Type B pancreatic cell (in vitro differentiated cells): ENCODE results near the gene TARP.
"Not testable (repeated sequence)": the region's sequence is repeated elsewhere in the genome, so short reads cannot be mapped to it uniquely, and the experiment has no call there.

Source experiments
- DNase-seq: peaks from one replicate; pipeline ENCODE4 v3.0.0; 2021; ENCODE audit warnings: mixed read lengths; ENCODE audit not compliant: unreplicated experiment; ENCODE audit errors: extremely low spot score
- H3K27ac Mint-ChIP-seq: 2 replicates; pipeline ENCODE4 v1.8.0; 2021; ENCODE audit warnings: mild to moderate bottlenecking, mixed read lengths
- H3K27me3 Mint-ChIP-seq: 2 replicates; pipeline ENCODE4 v1.8.0; 2021; ENCODE audit warnings: mixed read lengths
- H3K36me3 Mint-ChIP-seq: 2 replicates; pipeline ENCODE4 v1.8.0; 2021; ENCODE audit warnings: mixed read lengths
- H3K4me1 Mint-ChIP-seq: one replicate; pipeline ENCODE4 v1.8.0; 2021; ENCODE audit warnings: mixed read lengths; ENCODE audit not compliant: unreplicated experiment
- H3K4me3 Mint-ChIP-seq: 2 replicates; pipeline ENCODE4 v1.8.0; 2021; ENCODE audit warnings: mild to moderate bottlenecking, mixed read lengths
- H3K9me3 Mint-ChIP-seq: 2 replicates; pipeline ENCODE4 v1.8.0; 2021; ENCODE audit warnings: mixed read lengths
- TF ChIP-seq, protein P1 (sequence below): fragments of 200-600 bp; sonication (generic); conservative IDR thresholded peaks from 2 replicates; pipeline ENCODE4 v1.5.0; 2021; ENCODE audit warnings: antibody characterized with exemption, mild to moderate bottlenecking

TARP gene

DNA sequence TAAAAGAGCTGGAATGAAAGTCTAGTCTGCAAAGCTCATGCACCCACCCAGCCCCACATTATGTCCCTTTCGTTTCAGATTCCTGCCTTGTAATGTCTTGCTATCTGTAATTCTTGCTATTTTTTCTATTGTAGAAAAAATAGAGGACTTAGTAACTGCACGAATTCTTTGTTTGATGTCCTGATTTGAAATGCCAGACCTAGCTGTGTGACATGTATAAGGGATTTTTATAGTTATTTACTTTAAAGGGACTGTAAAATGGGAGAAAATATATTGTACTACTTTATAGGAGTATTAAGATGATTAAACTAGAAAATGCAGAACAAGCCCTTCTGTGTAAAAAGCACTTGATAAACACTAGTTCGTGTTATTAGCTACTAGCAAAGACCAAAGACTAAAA, 32.4 kb downstream of the TARP start:
- no peaks in the 10 kb centered on the region for H3K36me3 Mint-ChIP-seq
- no peak overlapping the region for H3K27ac Mint-ChIP-seq
- TF ChIP-seq, protein P1, sequence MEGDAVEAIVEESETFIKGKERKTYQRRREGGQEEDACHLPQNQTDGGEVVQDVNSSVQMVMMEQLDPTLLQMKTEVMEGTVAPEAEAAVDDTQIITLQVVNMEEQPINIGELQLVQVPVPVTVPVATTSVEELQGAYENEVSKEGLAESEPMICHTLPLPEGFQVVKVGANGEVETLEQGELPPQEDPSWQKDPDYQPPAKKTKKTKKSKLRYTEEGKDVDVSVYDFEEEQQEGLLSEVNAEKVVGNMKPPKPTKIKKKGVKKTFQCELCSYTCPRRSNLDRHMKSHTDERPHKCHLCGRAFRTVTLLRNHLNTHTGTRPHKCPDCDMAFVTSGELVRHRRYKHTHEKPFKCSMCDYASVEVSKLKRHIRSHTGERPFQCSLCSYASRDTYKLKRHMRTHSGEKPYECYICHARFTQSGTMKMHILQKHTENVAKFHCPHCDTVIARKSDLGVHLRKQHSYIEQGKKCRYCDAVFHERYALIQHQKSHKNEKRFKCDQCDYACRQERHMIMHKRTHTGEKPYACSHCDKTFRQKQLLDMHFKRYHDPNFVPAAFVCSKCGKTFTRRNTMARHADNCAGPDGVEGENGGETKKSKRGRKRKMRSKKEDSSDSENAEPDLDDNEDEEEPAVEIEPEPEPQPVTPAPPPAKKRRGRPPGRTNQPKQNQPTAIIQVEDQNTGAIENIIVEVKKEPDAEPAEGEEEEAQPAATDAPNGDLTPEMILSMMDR, result no peak
- peaks cover 3% of the 10 kb centered on the region for H3K27me3 Mint-ChIP-seq
- H3K4me1 Mint-ChIP-seq, result no peaks in the 10 kb centered on the region
- H3K9me3 Mint-ChIP-seq, result no peaks in the 10 kb centered on the region
- no peak for DNase-seq
- H3K4me3 Mint-ChIP-seq, result no peak overlapping the region

DNA sequence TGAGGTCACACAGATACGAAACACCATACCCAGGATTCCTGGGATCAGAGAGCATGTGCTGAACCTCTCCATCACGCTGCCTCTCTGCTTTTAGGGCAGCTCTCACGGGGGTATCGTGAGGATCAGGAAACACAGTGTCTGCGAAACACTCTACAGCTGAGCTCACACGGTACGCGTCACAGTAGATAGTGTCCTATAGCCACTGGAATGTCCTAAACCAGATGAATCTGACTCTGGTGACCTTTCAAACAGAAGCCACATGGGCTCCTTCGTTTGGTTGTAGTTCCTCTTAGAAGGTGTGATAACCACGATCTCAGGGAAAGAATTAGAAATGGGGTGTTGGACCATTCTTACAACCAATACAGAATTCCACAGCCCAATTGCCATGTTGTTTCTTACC, 34.3 kb downstream of the TARP start:
- H3K9me3 Mint-ChIP-seq, H3K27ac Mint-ChIP-seq, H3K4me1 Mint-ChIP-seq, H3K36me3 Mint-ChIP-seq, H3K4me3 Mint-ChIP-seq, H3K27me3 Mint-ChIP-seq, DNase-seq: not testable (repeated sequence)

DNA sequence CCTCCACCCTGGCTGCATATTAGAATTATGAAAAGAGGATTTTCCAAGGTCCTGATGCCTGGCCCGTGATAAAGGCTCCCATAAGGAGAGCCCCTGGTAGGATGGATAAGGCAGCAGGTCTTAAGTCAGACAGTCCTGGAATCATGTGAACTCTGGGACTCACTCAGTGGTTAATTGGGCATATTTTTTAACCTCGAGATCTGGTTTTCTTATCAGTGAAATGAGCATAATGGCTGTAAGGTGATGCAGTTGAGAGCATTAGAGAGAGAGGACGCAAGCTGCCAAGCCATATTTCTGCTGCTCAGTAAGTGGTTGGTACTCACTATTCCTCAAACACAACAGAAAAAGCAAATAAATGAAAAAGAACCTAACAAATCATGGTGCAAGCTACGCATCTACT, 37.8 kb downstream of the TARP start:
- TF ChIP-seq, protein P1, result no peak
- Mint-ChIP-seq H3K4me3 (no peak overlapping the region), H3K27me3 (no peaks in the 10 kb centered on the region), H3K9me3 (no peaks in the 10 kb centered on the region), H3K36me3 (peaks cover 12% of the 10 kb centered on the region), H3K4me1 (no peaks in the 10 kb centered on the region), H3K27ac (no peak overlapping the region)
- DNase-seq, result no peak

DNA sequence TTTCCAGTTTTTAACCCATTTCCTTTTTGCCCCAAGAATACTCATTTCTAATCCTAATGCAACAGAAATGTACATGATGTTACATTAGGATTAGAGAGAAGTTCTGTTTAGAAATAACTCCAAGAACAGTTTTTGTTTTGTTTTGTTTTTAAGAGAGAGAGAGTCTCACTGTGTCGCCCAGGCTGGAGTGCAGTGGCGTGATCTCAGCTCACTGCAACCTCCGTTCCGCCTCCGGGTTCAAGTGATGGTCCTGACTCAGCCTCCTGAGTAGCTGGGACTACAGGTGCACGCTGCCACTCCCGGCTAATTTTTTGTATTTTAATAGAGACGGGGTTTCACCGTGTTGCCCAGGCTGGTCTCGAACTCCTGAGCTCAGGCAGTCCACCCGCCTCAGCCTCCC, 38.7 kb downstream of the TARP start:
- not testable (repeated sequence) for DNase-seq, H3K4me1 Mint-ChIP-seq, H3K27ac Mint-ChIP-seq, H3K9me3 Mint-ChIP-seq, H3K4me3 Mint-ChIP-seq, H3K27me3 Mint-ChIP-seq
- peaks cover 18% of the 10 kb centered on the region for H3K36me3 Mint-ChIP-seq

DNA sequence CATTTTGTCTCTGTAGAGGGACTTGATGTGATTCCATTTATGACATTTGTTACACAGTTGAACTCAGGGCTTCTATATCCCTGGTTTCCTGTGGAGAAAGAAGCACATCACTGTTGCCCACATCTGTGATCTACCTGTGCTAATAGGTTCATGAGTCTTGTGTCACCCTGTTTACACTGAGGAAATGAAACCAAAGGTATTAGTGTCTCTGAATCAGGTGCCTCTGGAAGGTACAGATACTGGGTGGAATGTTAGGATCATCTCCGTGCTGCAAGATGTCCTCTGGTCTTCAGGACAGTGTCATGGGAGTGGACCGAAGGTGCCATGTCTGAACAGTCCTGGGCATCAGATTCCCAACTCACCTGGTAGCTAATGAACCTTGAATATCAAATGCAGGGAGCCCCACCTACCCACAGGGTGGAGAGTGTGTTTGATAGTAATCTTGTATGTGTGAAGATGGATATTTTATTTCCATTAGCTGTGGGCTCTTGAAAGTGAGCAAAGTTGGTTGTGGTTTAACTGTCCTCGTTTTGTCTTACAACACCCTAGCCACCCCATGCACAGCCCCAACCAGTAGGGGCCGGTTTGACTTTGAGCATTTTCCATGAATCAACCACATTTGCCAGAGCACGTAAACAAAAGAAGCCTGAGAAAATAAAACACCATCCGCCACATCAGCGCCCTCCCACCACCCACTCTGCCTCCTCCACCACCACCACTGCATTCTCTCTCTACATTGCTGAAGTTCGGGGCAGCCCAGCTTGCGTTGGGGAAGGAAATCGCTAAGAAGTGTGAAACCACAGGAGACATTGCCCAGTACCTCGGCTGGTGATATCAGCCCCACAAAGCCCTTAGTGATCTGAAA, 40.7 kb downstream of the TARP start:
- TF ChIP-seq, protein P1, result no peak
- H3K27ac Mint-ChIP-seq, result no peak overlapping the region
- no peaks in the 10 kb centered on the region for H3K27me3 Mint-ChIP-seq

DNA sequence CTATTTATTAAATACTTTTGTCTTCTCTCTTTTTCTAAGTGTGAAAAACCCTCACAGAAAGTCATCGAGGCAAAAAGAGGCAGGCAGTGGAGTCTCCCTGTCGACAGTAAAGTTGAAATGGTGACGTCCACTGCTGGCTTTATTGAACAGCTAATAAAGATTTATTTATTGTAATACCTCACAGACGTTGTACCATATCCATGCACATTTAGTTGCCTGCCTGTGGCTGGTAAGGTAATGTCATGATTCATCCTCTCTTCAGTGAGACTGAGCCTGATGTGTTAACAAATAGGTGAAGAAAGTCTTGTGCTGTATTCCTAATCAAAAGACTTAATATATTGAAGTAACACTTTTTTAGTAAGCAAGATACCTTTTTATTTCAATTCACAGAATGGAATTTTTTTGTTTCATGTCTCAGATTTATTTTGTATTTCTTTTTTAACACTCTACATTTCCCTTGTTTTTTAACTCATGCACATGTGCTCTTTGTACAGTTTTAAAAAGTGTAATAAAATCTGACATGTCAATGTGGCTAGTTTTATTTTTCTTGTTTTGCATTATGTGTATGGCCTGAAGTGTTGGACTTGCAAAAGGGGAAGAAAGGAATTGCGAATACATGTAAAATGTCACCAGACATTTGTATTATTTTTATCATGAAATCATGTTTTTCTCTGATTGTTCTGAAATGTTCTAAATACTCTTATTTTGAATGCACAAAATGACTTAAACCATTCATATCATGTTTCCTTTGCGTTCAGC, 43.4 kb downstream of the TARP start:
- no peak overlapping the region for H3K4me3 Mint-ChIP-seq
- TF ChIP-seq, protein P1, result no peak
- DNase-seq, result no peak
- no peaks in the 10 kb centered on the region for H3K27me3 Mint-ChIP-seq
- H3K9me3 Mint-ChIP-seq, result no peaks in the 10 kb centered on the region
- no peak overlapping the region for H3K27ac Mint-ChIP-seq
- peaks cover 21% of the 10 kb centered on the region for H3K36me3 Mint-ChIP-seq
- H3K4me1 Mint-ChIP-seq, result no peaks in the 10 kb centered on the region

More for the DNA sequence above, 40.7 kb downstream of the TARP start:
- peaks cover 21% of the 10 kb centered on the region for H3K36me3 Mint-ChIP-seq
- H3K9me3 Mint-ChIP-seq, result no peaks in the 10 kb centered on the region
- no peaks in the 10 kb centered on the region for H3K4me1 Mint-ChIP-seq
- no peak for DNase-seq
- H3K4me3 Mint-ChIP-seq, result no peak overlapping the region
